T-helper 1 cell treated with Interleukin-12 subunit alpha and Interleukin-12 subunit beta and Interleukin-4 antibody, amounts not matched to agents 30 μg/mL and 1 μg/mL, for 36 hours (primary cell): ENCODE data around the gene MFRP.

ENCODE experiments used
- H3K27ac Mint-ChIP-seq: one replicate; pipeline ENCODE4 v1.8.0; 2021; ENCODE audit warnings: mild to moderate bottlenecking, mixed read lengths
- H3K27me3 Mint-ChIP-seq: one replicate; pipeline ENCODE4 v1.8.0; 2021; ENCODE audit warnings: low read depth, mixed read lengths
- H3K36me3 Mint-ChIP-seq: one replicate; pipeline ENCODE4 v1.8.0; 2021; ENCODE audit warnings: low read depth, mixed read lengths
- H3K4me1 Mint-ChIP-seq: one replicate; pipeline ENCODE4 v1.8.0; 2021; ENCODE audit warnings: low read depth, mixed read lengths
- H3K4me3 Mint-ChIP-seq: one replicate; pipeline ENCODE4 v1.8.0; 2021; ENCODE audit warnings: mild to moderate bottlenecking, moderate library complexity, mixed read lengths
- H3K9me3 Mint-ChIP-seq: one replicate; pipeline ENCODE4 v1.8.0; 2021; ENCODE audit warnings: mixed read lengths

MFRP gene

DNA sequence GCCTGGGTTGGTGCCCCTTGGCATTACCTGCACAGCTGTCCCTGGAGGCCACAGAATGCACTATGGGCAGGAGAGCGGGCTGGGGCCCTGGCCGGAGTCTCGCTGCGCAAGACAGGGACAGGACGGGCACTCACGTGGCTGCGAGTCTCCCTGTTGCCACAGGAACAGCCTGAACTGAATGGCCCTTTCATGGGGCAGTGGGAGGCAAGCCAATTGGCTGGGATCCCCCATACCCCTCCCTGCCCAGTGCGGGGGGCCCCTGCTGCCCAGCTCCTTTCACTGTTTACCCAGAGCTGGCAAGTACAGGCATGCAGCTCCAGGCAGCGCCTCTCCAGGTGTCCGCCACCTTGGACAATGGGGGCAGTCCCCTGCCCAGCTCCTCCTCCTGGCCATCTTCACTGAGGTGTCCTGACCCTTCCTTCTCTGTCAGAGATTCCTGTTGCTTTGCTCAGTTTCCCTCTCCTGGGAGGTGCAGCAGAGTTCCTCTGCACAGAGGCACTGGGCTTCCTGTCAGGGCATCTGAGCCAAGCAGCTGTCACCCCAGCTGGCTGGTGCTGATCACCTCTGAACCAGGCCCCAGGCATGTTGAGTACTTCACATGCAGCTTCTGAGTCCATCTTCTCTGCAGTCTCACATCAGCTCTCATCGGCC is 29.8 kb upstream of the MFRP start:
- Mint-ChIP-seq H3K27ac (no peak overlapping the region), H3K9me3 (no peaks in the 10 kb centered on the region), H3K36me3 (no peaks in the 10 kb centered on the region), H3K27me3 (peaks cover 8% of the 10 kb centered on the region), H3K4me3 (no peak overlapping the region), H3K4me1 (peaks cover 3% of the 10 kb centered on the region)

- Mint-ChIP-seq H3K4me3 (no peak overlapping the region), H3K4me1 (peaks cover 3% of the 10 kb centered on the region), H3K27ac (no peak overlapping the region), H3K27me3 (peaks cover 2% of the 10 kb centered on the region), H3K9me3 (no peaks in the 10 kb centered on the region), H3K36me3 (no peaks in the 10 kb centered on the region)
Observed at GRCh38 chr11:119375337-119376196, 29.1 kb upstream of the MFRP start.

DNA sequence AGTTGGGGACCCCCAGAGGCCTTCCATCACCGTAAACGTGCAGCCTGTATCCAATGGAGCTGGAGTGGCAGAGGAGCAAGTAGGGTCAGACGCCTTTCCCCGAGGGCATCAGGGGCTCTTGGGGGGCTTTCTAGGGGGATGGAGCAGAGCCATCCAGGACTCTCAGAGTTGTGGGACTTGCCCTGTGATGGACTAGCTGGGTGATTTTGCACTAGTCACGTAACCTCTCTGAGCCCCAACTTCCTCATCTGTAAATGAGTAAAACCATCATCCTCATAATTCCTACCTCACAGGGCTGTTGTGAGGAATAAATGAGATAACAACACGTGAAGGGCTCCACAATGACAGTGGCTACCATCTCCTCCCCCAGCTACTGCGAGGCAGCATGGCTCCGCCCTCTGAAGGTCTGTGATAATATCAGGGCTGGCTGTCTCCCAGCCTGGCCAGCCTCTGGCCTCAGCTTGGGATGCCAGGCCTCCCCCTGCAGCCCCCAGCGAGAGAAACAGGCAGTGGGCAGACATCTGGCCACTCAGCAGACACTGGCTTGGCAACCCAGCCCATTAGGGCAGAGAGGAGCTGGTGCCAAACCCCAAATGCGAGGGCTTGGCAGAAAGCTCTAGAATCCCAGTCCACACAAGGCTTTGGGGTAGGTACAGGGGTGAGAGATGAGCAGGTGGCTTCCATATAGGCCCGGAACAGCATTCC is 28.3 kb upstream of the MFRP start:
- H3K4me1 Mint-ChIP-seq, result peaks cover 3% of the 10 kb centered on the region
- H3K9me3 Mint-ChIP-seq, result no peaks in the 10 kb centered on the region
- no peak overlapping the region for H3K27ac Mint-ChIP-seq

DNA sequence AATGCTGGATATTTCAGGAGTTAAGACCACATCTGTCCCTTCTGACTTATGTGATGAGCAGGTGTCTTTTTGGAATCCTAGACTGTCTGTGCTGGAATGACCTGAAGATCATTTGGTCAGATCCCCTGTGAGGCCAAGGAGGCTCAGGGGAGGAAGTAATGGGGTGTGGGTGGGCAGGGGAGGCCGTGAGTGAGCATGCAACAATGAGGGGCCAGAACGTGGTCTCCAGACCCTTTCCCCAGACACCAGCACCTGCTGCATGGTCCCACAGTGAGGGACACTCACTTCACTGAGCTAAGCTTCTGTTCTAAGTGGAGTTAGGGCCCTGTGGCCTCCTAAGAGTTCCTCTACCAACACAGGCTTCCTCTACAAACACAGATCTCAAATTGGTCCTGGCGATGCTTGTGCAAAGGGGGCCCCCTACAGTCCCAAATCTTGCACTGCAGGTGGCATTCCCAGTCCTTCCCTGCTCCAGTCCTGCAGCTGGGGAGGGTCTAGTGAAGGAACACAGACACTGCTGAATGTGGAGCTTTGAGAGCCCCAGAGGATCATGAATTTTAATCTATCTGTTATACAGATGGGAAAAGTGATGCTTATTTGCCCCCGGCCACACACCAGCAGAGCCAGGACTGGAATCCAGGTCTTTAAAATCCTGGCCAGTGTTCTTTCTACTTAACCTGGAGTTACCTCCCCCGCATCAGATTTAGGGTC is 27.6 kb upstream of the MFRP start:
- Mint-ChIP-seq H3K27me3 (peaks cover 5% of the 10 kb centered on the region), H3K4me3 (no peak overlapping the region), H3K27ac (no peak overlapping the region), H3K36me3 (no peaks in the 10 kb centered on the region), H3K4me1 (peaks cover 3% of the 10 kb centered on the region), H3K9me3 (no peaks in the 10 kb centered on the region)

More for the DNA sequence above, 28.3 kb upstream of the MFRP start:
- Mint-ChIP-seq H3K36me3 (no peaks in the 10 kb centered on the region), H3K4me3 (no peak overlapping the region), H3K27me3 (no peaks in the 10 kb centered on the region)

GRCh38 chr11:119373059-119373920 is 26.8 kb upstream of the MFRP start:
- Mint-ChIP-seq H3K27ac (no peak overlapping the region), H3K9me3 (no peaks in the 10 kb centered on the region), H3K27me3 (peaks cover 5% of the 10 kb centered on the region), H3K4me3 (no peak overlapping the region), H3K4me1 (peaks cover 3% of the 10 kb centered on the region), H3K36me3 (no peaks in the 10 kb centered on the region)

- Mint-ChIP-seq H3K27ac (no peak overlapping the region), H3K27me3 (peaks cover 8% of the 10 kb centered on the region), H3K4me3 (no peak overlapping the region), H3K9me3 (no peaks in the 10 kb centered on the region), H3K4me1 (peaks cover 3% of the 10 kb centered on the region), H3K36me3 (no peaks in the 10 kb centered on the region)
Observed at GRCh38 chr11:119372260-119373058, 26.0 kb upstream of the MFRP start.

DNA sequence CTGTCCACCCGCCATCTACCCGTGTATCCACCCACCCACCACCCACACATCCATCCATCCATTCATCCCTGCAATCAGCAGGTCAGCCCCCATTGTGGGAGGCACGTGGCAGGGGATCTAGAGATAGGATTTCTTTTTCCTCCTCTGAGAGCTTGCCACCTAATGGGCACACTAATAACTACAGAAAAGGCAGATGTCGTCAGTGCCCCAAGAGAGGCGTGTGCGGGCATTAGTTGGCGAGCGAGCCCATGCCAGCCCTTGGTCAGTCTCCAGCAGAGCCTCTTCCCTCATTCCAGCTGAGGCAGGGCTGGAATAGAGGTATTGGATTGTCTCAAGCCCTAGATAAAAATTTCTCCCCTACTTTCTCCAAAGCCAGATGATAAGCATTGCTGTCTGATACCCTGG is 25.3 kb upstream of the MFRP start:
- H3K27me3 Mint-ChIP-seq, result peaks cover 13% of the 10 kb centered on the region
- no peak overlapping the region for H3K27ac Mint-ChIP-seq
- no peaks in the 10 kb centered on the region for H3K36me3 Mint-ChIP-seq
- no peaks in the 10 kb centered on the region for H3K9me3 Mint-ChIP-seq
- H3K4me3 Mint-ChIP-seq, result no peak overlapping the region
- H3K4me1 Mint-ChIP-seq, result peaks cover 3% of the 10 kb centered on the region

GRCh38 chr11:119371067-119371601 is 24.6 kb upstream of the MFRP start:
- H3K9me3 Mint-ChIP-seq, result no peaks in the 10 kb centered on the region
- H3K4me3 Mint-ChIP-seq, result no peak overlapping the region
- H3K4me1 Mint-ChIP-seq, result peaks cover 3% of the 10 kb centered on the region
- H3K36me3 Mint-ChIP-seq, result no peaks in the 10 kb centered on the region
- no peak overlapping the region for H3K27ac Mint-ChIP-seq
- peaks cover 20% of the 10 kb centered on the region for H3K27me3 Mint-ChIP-seq

DNA sequence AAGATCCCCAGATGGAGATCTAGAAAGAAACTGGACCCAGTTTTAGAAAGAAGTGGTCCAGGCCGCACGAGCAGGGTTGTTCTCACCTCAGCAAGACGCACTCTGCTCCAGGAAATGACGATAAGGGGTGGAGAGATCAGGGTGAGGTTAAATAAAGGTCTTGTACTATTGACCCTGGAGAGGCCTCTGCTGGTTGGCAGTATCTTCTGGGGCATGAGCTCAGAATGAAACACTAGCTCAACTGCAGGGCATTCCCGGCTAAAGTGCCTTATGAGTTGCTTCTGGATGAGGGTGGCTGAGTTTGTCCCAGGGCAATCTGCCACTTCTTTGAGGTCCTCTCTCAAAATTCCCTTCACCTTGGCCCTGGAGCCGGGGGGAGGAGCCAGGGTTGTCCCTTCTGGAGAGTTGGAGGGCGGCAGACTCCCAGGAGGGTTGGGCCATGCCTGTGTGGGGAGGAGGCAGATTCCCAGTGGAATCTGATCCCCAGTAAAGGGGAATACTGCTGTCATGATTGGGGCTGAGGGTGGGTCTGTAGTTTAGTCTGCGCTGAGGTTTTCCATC is 24.1 kb upstream of the MFRP start:
- Mint-ChIP-seq H3K4me3 (no peak overlapping the region), H3K4me1 (peaks cover 3% of the 10 kb centered on the region), H3K36me3 (no peaks in the 10 kb centered on the region), H3K27me3 (peaks cover 23% of the 10 kb centered on the region), H3K27ac (no peak overlapping the region), H3K9me3 (no peaks in the 10 kb centered on the region)

- peaks cover 36% of the 10 kb centered on the region for H3K27me3 Mint-ChIP-seq
- H3K27ac Mint-ChIP-seq, result no peak overlapping the region
- no peaks in the 10 kb centered on the region for H3K36me3 Mint-ChIP-seq
Observed at GRCh38 chr11:119369132-119369925, 22.8 kb upstream of the MFRP start.

DNA sequence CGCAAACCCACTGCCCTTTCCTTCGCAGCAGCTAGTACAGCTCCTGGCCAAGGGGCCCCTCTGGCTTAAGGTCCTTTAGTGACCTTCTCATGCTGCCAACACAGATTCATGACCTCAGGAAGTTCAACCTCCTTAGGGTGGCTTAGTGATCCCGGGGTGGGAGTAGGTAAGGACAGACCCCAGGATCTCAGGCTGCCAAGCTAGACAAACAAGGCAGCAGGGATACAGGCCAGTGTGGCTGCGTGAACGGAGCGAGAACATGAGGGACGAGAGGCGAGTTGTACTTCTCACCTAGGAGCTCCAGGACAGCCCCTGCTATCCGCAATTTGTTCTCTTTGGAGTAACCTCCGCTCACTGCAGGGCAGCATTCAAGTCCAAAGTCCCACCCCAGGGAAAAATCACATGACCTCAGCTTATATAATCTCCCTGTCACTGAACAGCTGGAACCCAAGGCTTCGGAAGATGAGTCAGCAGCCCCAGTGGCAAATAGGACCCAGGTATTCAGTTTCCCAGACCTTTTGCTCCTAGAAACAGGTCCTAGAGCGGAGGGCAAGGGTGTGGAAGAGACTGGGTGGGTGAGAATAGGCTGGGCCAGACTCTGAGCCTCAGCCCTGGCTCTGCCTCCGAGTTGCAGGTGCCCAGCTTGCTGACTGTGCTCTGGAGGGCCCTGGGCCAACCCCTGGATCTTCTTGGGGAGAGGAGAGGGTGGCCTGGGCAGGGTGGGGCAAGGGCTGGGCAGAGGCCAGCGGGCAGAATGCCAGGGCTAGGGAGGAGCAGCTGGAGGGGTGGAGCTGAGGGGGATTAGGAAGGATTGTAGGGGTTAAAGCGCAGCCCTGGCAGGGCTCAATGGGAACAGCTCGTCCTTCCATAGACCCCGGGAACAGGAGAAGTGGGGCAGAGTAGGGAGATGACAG is 21.9 kb upstream of the MFRP start:
- H3K4me1 Mint-ChIP-seq, result peaks cover 2% of the 10 kb centered on the region
- H3K27me3 Mint-ChIP-seq, result peaks cover 37% of the 10 kb centered on the region
- no peaks in the 10 kb centered on the region for H3K36me3 Mint-ChIP-seq
- no peaks in the 10 kb centered on the region for H3K9me3 Mint-ChIP-seq
- H3K27ac Mint-ChIP-seq, result no peak overlapping the region
- H3K4me3 Mint-ChIP-seq, result no peak overlapping the region

More at GRCh38 chr11:119369132-119369925, 22.8 kb upstream of the MFRP start:
- peaks cover 5% of the 10 kb centered on the region for H3K4me1 Mint-ChIP-seq
- no peak overlapping the region for H3K4me3 Mint-ChIP-seq
- H3K9me3 Mint-ChIP-seq, result no peaks in the 10 kb centered on the region
